Measurements from ENCODE around the gene WHRN. TPM values are rescaled to one million over a fixed set of nuclear protein-coding genes. Genes with fewer than 3 reads are reported as not detected.

WHRN gene
- total RNA-seq, 4 donors from 2014 or later = 8.1 to 12.6 (median 10.7) TPM

- Histone ChIP-seq H3K4me3 (no peak overlapping the region), H3K27ac (replicated peaks in 1 of 4) (peak overlapping the region; percentile 70 to 90 (median 86)), H3K9me3 (no peaks in the 10 kb centered on the region), H3K4me1 (peaks cover 50 to 77% (median 71%) of the 10 kb centered on the region in 4 donors), H3K27me3 (no peaks in the 10 kb centered on the region), H3K36me3 (peaks cover 0 to 21% (median 20%) of the 10 kb centered on the region in 4 donors)
- TF ChIP-seq POLR2A (IDR thresholded peaks at IDR 0.05; ENCODE audit: low read depth) (no peak), POLR2AphosphoS5 (IDR thresholded peaks at IDR 0.05) (no peak), EP300 (IDR thresholded peaks at IDR 0.05) (no peak), CTCF (IDR thresholded peaks at IDR 0.05) (no peak)
- no peak for DNase-seq (ENCODE audit: extremely low spot score)
- 63% methylated on average over 1 of the region's 1 CpG for WGBS
- intact Hi-C loops (cut with DNase I) = no loop called here
Measured at GRCh38 chr9:114384341-114384740, 120.9 kb downstream of the WHRN start.

- Histone ChIP-seq H3K36me3 (peaks cover 0 to 27% (median 26%) of the 10 kb centered on the region in 4 donors), H3K9me3 (no peaks in the 10 kb centered on the region), H3K27ac (replicated peaks in 1 of 4) (peak overlapping the region; percentile 70 to 90 (median 86)), H3K27me3 (no peaks in the 10 kb centered on the region), H3K4me3 (peak overlapping the region in 1 of 4 donors; percentile 16), H3K4me1 (peaks cover 50 to 71% (median 66%) of the 10 kb centered on the region in 4 donors)
- WGBS = 57% methylated on average over 7 of the region's 8 CpGs
- TF ChIP-seq POLR2AphosphoS5 (IDR thresholded peaks at IDR 0.05) (peak; percentile 12 to 59), EP300 (IDR thresholded peaks at IDR 0.05) (no peak)
- no peak for DNase-seq (ENCODE audit: extremely low spot score)
- intact Hi-C loops (cut with DNase I) = no loop called here
Measured at GRCh38 chr9:114383521-114384231, 121.6 kb downstream of the WHRN start.

- Histone ChIP-seq H3K27ac (replicated peaks in 1 of 4) (peak overlapping the region; percentile 70 to 90 (median 86)), H3K27me3 (no peaks in the 10 kb centered on the region), H3K36me3 (peaks cover 0 to 30% (median 26%) of the 10 kb centered on the region in 4 donors), H3K9me3 (no peaks in the 10 kb centered on the region), H3K4me1 (peaks cover 42 to 63% (median 58%) of the 10 kb centered on the region in 4 donors), H3K4me3 (peak overlapping the region in 2 of 4 donors; percentile 9 to 16)
- no peak for DNase-seq (ENCODE audit: extremely low spot score)
- intact Hi-C loops (cut with DNase I) = no loop called here
- peak in 1 of 3 experiments; percentile 6 for TF ChIP-seq CTCF (IDR thresholded peaks at IDR 0.05)
- TF ChIP-seq EP300 (IDR thresholded peaks at IDR 0.05) = no peak
- WGBS = 48% methylated on average over 17 of the region's 17 CpGs
Measured at GRCh38 chr9:114382699-114383520, 122.4 kb downstream of the WHRN start.

GRCh38 chr9:114378883-114379282, 126.4 kb downstream of the WHRN start:
- TF ChIP-seq POLR2A (IDR thresholded peaks at IDR 0.05; ENCODE audit: low read depth) (no peak), POLR2AphosphoS5 (IDR thresholded peaks at IDR 0.05) (no peak), EP300 (IDR thresholded peaks at IDR 0.05) (no peak), CTCF (IDR thresholded peaks at IDR 0.05) (no peak)
- no peak overlapping the region for H3K27ac ChIP-seq (replicated peaks in 1 of 4)

GRCh38 chr9:114378016-114378415, 127.3 kb downstream of the WHRN start:
- WGBS = 89% methylated on average over 8 of the region's 8 CpGs
- Histone ChIP-seq H3K27me3 (no peaks in the 10 kb centered on the region), H3K4me1 (peaks cover 7 to 19% (median 15%) of the 10 kb centered on the region in 4 donors), H3K36me3 (peaks cover 9 to 75% (median 49%) of the 10 kb centered on the region in 4 donors), H3K9me3 (no peaks in the 10 kb centered on the region), H3K27ac (replicated peaks in 1 of 4) (no peak overlapping the region), H3K4me3 (no peak overlapping the region)
- TF ChIP-seq POLR2A (IDR thresholded peaks at IDR 0.05; ENCODE audit: low read depth) (no peak), CTCF (IDR thresholded peaks at IDR 0.05) (no peak), POLR2AphosphoS5 (IDR thresholded peaks at IDR 0.05) (no peak), EP300 (IDR thresholded peaks at IDR 0.05) (no peak)
- DNase-seq (ENCODE audit: extremely low spot score) = no peak
- intact Hi-C loops (cut with DNase I) = no loop called here

More at GRCh38 chr9:114378883-114379282, 126.4 kb downstream of the WHRN start:
- no peak for DNase-seq (ENCODE audit: extremely low spot score)
- Histone ChIP-seq H3K4me3 (no peak overlapping the region), H3K9me3 (no peaks in the 10 kb centered on the region), H3K36me3 (peaks cover 9 to 66% (median 45%) of the 10 kb centered on the region in 4 donors), H3K27me3 (no peaks in the 10 kb centered on the region), H3K4me1 (peaks cover 13 to 25% (median 20%) of the 10 kb centered on the region in 4 donors)
- WGBS = 99% methylated on average over 4 of the region's 5 CpGs
- intact Hi-C loops (cut with DNase I) = no loop called here
